ENCODE results near the gene SCRN3. TPM values are rescaled to one million over a fixed set of nuclear protein-coding genes. Genes with fewer than 3 reads are reported as not detected.

Gene SCRN3
- total and polyA plus RNA-seq, 4 donors, result 11.0 to 34.0 (median 18.6) TPM

- no peak overlapping the region for H3K4me3 ChIP-seq
- no peak overlapping the region for H3K9ac ChIP-seq (ENCODE audit: insufficient read depth in 1 of 2, low read length in 2 of 2)
- no peak for TF ChIP-seq CTCF (IDR thresholded peaks at IDR 0.05; ENCODE audit: control extremely low read depth, extremely low read depth)
- peaks cover 0 to 17% (median 1%) of the 10 kb centered on the region in 4 donors for H3K36me3 ChIP-seq (ENCODE audit: control insufficient read depth in 4 of 4, insufficient read depth in 4 of 4, low read length in 4 of 4)
- ATAC-seq (ENCODE audit: insufficient read depth, low FRiP score) (no peak), DNase-seq (no peak)
- WGBS, 2 donors, result 94 to 96% methylated on average over 4 of the region's 4 CpGs
- H3K4me1 ChIP-seq (ENCODE audit: control insufficient read depth in 5 of 5, insufficient read depth in 5 of 5, low read length in 5 of 5), result no peaks in the 10 kb centered on the region
- H3K27me3 ChIP-seq (ENCODE audit: control insufficient read depth in 3 of 3, insufficient read depth in 3 of 3, low read length in 2 of 3), result no peaks in the 10 kb centered on the region
- no peak overlapping the region for H3K27ac ChIP-seq (ENCODE audit: low read depth in 1 of 2, low read length in 1 of 2)
- H3K9me3 ChIP-seq (ENCODE audit: control insufficient read depth in 4 of 4, insufficient read depth in 3 of 4, low read length in 3 of 4), result no peaks in the 10 kb centered on the region
Observed at GRCh38 chr2:174446531-174446930, 51.0 kb downstream of the SCRN3 start.

GRCh38 chr2:174449033-174449432 lies 53.5 kb downstream of the SCRN3 start:
- Histone ChIP-seq H3K4me1 (ENCODE audit: control insufficient read depth in 5 of 5, insufficient read depth in 5 of 5, low read length in 5 of 5) (no peaks in the 10 kb centered on the region), H3K9ac (ENCODE audit: insufficient read depth in 1 of 2, low read length in 2 of 2) (no peak overlapping the region), H3K27ac (ENCODE audit: low read depth in 1 of 2, low read length in 1 of 2) (no peak overlapping the region), H3K27me3 (ENCODE audit: control insufficient read depth in 3 of 3, insufficient read depth in 3 of 3, low read length in 2 of 3) (no peaks in the 10 kb centered on the region), H3K4me3 (no peak overlapping the region), H3K36me3 (ENCODE audit: control insufficient read depth in 4 of 4, insufficient read depth in 4 of 4, low read length in 4 of 4) (peaks cover 0 to 17% (median 0%) of the 10 kb centered on the region in 4 donors), H3K9me3 (ENCODE audit: control insufficient read depth in 4 of 4, insufficient read depth in 3 of 4, low read length in 3 of 4) (no peaks in the 10 kb centered on the region)
- 95 to 96% methylated on average over 2 of the region's 2 CpGs for WGBS, 2 donors
- no peak for ATAC-seq (ENCODE audit: insufficient read depth, low FRiP score)
- DNase-seq, result no peak
- TF ChIP-seq CTCF (IDR thresholded peaks at IDR 0.05; ENCODE audit: control extremely low read depth, extremely low read depth), result no peak

GRCh38 chr2:174450021-174450816 lies 54.7 kb downstream of the SCRN3 start:
- no peaks in the 10 kb centered on the region for H3K27me3 ChIP-seq (ENCODE audit: control insufficient read depth in 3 of 3, insufficient read depth in 3 of 3, low read length in 2 of 3)
- ATAC-seq (ENCODE audit: insufficient read depth, low FRiP score) (no peak), DNase-seq (no peak)
- TF ChIP-seq CTCF (IDR thresholded peaks at IDR 0.05; ENCODE audit: control extremely low read depth, extremely low read depth), result no peak
- H3K9me3 ChIP-seq (ENCODE audit: control insufficient read depth in 4 of 4, insufficient read depth in 3 of 4, low read length in 3 of 4), result no peaks in the 10 kb centered on the region
- no peak overlapping the region for H3K9ac ChIP-seq (ENCODE audit: insufficient read depth in 1 of 2, low read length in 2 of 2)
- WGBS, 2 donors, result 91 to 92% methylated on average over 4 of the region's 4 CpGs
- no peak overlapping the region for H3K27ac ChIP-seq (ENCODE audit: low read depth in 1 of 2, low read length in 1 of 2)
- no peak overlapping the region for H3K4me3 ChIP-seq
- no peaks in the 10 kb centered on the region for H3K4me1 ChIP-seq (ENCODE audit: control insufficient read depth in 5 of 5, insufficient read depth in 5 of 5, low read length in 5 of 5)
- peaks cover 0 to 15% (median under 1%) of the 10 kb centered on the region in 4 donors for H3K36me3 ChIP-seq (ENCODE audit: control insufficient read depth in 4 of 4, insufficient read depth in 4 of 4, low read length in 4 of 4)
